ENCODE results near the gene ZNF516. TPM values are rescaled to one million over a fixed set of nuclear protein-coding genes. Genes with fewer than 3 reads are reported as not detected.

The ZNF516 gene
- total and polyA plus RNA-seq, 2 of the 13 experiments (the other 11 are each of a cell fraction or from before 2014, with no cell fraction given) = 16.6 to 18.7 TPM

DNA sequence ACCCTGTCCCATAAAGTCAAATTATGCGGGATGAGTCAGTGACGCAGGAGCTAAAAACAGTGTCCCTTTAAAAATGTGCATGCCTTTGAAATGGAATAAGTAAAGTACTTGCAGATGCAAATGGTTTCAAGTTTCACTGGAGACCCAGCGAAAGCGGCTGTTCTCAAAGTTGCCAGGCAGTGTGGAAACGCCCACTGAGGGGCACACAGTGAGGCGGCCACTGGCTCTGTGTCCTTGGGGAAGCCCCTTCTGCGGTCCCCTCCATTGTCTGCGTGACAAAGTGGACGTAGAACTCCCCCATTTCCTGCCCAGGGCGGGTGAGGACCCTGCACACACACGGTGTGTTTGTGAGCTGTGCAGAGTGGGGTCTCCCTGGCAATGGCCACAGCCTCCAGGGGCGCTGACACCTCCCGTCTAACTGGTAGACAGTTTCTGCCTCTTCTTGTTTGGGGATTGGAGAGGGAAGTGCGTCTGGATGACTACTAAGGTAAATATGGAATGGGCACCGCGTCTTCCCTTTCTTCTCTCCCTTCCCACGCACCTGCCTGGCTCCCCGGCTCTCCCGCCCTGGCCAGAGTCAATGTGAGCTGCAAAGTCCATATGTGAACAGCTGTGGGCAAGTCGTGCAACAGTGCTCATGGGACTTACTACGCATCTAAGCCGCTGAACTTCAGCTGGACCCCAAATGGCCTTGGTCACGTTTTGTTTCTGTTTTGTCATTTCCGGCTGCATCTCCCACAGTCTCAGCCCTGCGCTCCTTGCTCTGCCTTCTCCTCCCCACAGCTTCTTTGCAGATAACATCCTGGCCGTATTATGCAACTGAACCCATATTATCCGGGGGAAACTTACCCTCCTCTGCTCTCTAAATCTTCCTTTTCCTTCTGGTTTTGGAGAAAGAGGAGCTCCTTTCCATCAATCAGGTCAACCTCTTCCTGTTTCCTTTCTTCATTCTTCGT, 33.7 kb upstream of the ZNF516 start (continued):
- TF ChIP-seq PCBP2 (optimal IDR thresholded peaks at IDR 0.05; ENCODE audit: low read depth, low read length, poor library complexity, severe bottlenecking) (no peak), ETV6 (CRISPR knock-in tag; conservative IDR thresholded peaks at IDR 0.05) (no peak), ZNF432 (CRISPR knock-in tag; IDR thresholded peaks at IDR 0.05; ENCODE audit: borderline replicate concordance) (no peak), ZSCAN25 (CRISPR knock-in tag; IDR thresholded peaks at IDR 0.05) (peak; percentile 30; the same call in 1 of the 2 replicates), AHR (CRISPR knock-in tag; IDR thresholded peaks at IDR 0.05) (no peak), TCF7 (IDR thresholded peaks at IDR 0.05; ENCODE audit: low read depth) (no peak), HNF4A (CRISPR knock-in tag; IDR thresholded peaks at IDR 0.05) (peak; percentile 64), ZNF644 (CRISPR knock-in tag; IDR thresholded peaks at IDR 0.05; ENCODE audit: low read depth) (0 out of 2 replicates have a peak, but pooled peaks have one; percentile 4), BRCA1 (CRISPR knock-in tag; IDR thresholded peaks at IDR 0.05) (no peak), ZSCAN22 (CRISPR knock-in tag; IDR thresholded peaks at IDR 0.05) (no peak), HES4 (CRISPR knock-in tag; IDR thresholded peaks at IDR 0.05; ENCODE audit: borderline replicate concordance) (no peak), ZNF547 (CRISPR knock-in tag; IDR thresholded peaks at IDR 0.05) (no peak), STAG1 (CRISPR knock-in tag; IDR thresholded peaks at IDR 0.05) (no peak), XRCC5 (optimal IDR thresholded peaks at IDR 0.05; ENCODE audit: low read length) (no peak), HMG20A (CRISPR knock-in tag; IDR thresholded peaks at IDR 0.05; ENCODE audit: borderline replicate concordance) (no peak), ZNF747 (CRISPR knock-in tag; IDR thresholded peaks at IDR 0.05; ENCODE audit: borderline replicate concordance) (no peak), ZNF703 (CRISPR knock-in tag; IDR thresholded peaks at IDR 0.05; ENCODE audit: borderline replicate concordance) (no peak), ZNF75D (CRISPR knock-in tag; IDR thresholded peaks at IDR 0.05; ENCODE audit: borderline replicate concordance) (no peak), EEA1 (CRISPR knock-in tag; IDR thresholded peaks at IDR 0.05; ENCODE audit: borderline replicate concordance) (0 out of 2 replicates have a peak, but pooled peaks have one; percentile 33)
- TF ChIP-seq, protein P1, sequence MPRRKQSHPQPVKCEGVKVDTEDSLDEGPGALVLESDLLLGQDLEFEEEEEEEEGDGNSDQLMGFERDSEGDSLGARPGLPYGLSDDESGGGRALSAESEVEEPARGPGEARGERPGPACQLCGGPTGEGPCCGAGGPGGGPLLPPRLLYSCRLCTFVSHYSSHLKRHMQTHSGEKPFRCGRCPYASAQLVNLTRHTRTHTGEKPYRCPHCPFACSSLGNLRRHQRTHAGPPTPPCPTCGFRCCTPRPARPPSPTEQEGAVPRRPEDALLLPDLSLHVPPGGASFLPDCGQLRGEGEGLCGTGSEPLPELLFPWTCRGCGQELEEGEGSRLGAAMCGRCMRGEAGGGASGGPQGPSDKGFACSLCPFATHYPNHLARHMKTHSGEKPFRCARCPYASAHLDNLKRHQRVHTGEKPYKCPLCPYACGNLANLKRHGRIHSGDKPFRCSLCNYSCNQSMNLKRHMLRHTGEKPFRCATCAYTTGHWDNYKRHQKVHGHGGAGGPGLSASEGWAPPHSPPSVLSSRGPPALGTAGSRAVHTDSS (CRISPR knock-in tag; conservative IDR thresholded peaks at IDR 0.05) = no peak
- TF ChIP-seq, protein P2, sequence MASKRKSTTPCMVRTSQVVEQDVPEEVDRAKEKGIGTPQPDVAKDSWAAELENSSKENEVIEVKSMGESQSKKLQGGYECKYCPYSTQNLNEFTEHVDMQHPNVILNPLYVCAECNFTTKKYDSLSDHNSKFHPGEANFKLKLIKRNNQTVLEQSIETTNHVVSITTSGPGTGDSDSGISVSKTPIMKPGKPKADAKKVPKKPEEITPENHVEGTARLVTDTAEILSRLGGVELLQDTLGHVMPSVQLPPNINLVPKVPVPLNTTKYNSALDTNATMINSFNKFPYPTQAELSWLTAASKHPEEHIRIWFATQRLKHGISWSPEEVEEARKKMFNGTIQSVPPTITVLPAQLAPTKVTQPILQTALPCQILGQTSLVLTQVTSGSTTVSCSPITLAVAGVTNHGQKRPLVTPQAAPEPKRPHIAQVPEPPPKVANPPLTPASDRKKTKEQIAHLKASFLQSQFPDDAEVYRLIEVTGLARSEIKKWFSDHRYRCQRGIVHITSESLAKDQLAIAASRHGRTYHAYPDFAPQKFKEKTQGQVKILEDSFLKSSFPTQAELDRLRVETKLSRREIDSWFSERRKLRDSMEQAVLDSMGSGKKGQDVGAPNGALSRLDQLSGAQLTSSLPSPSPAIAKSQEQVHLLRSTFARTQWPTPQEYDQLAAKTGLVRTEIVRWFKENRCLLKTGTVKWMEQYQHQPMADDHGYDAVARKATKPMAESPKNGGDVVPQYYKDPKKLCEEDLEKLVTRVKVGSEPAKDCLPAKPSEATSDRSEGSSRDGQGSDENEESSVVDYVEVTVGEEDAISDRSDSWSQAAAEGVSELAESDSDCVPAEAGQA (IDR thresholded peaks at IDR 0.05; ENCODE audit: low read depth) = no peak
- TF ChIP-seq, protein P2 (CRISPR knock-in tag; IDR thresholded peaks at IDR 0.05; ENCODE audit: borderline replicate concordance) = no peak
- TF ChIP-seq, protein P3, sequence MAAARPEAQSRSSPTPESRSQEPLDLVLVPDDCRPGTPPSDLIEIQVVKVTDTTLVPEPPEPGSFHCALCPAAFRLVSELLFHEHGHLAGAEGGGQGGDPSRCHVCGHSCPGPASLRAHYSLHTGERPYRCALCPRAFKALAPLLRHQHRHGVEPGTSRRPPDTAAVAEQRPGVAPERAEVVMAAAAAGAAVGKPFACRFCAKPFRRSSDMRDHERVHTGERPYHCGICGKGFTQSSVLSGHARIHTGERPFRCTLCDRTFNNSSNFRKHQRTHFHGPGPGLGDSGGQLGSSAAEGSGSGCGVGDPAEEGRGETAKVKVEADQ (CRISPR knock-in tag; IDR thresholded peaks at IDR 0.05; ENCODE audit: borderline replicate concordance) = no peak
